Activated T-helper 1 cell treated with anti-CD3 and anti-CD28 coated beads, Interleukin-2, amount 50 U/mL, for 16 hours (primary cell): ENCODE measurements around the gene PKDCC.

Experiments used
- DNase-seq, 2 donors: peaks; one replicate each; pipeline ENCODE4 v3.0.0-alpha.2; 2020; ENCODE audit warnings: low read depth in 1 of 2, low spot score in 1 of 2

Gene PKDCC

GRCh38 chr2:42047488-42048298, at the start of gene PKDCC:
Gene PKDCC (plus strand): TSS chr2:42048021. CDS start chr2:42048200, 179 bp downstream.
- DNase-seq, result no peak

- no peak for DNase-seq
Observed at GRCh38 chr2:41998186-41999127, 49.4 kb upstream of the PKDCC start.

- DNase-seq, result no peak
Observed at GRCh38 chr2:41999128-41999480, 48.7 kb upstream of the PKDCC start.

GRCh38 chr2:41999592-42000281, 48.1 kb upstream of the PKDCC start:
- DNase-seq, result no peak

- no peak for DNase-seq
Observed at GRCh38 chr2:42001711-42002201, 46.1 kb upstream of the PKDCC start.

- DNase-seq, result no peak
Observed at GRCh38 chr2:42007551-42007950, 40.3 kb upstream of the PKDCC start.

GRCh38 chr2:42008241-42008921, 39.4 kb upstream of the PKDCC start:
- DNase-seq, result no peak

GRCh38 chr2:42009657-42010580, 37.9 kb upstream of the PKDCC start:
- no peak for DNase-seq

- DNase-seq, result no peak
Observed at GRCh38 chr2:42010743-42011298, 37.0 kb upstream of the PKDCC start.

GRCh38 chr2:42012137-42012536, 35.7 kb upstream of the PKDCC start:
- DNase-seq, result no peak

GRCh38 chr2:42012651-42013050, 35.2 kb upstream of the PKDCC start:
- no peak for DNase-seq

- no peak for DNase-seq
Observed at GRCh38 chr2:42013409-42013808, 34.4 kb upstream of the PKDCC start.

GRCh38 chr2:42021464-42021863, 26.4 kb upstream of the PKDCC start:
- no peak for DNase-seq

GRCh38 chr2:42025151-42025582, 22.7 kb upstream of the PKDCC start:
- DNase-seq, result no peak

GRCh38 chr2:42026272-42026671, 21.5 kb upstream of the PKDCC start:
- no peak for DNase-seq

GRCh38 chr2:42028571-42029148, 19.2 kb upstream of the PKDCC start:
- no peak for DNase-seq

GRCh38 chr2:42029171-42029570, 18.6 kb upstream of the PKDCC start:
- DNase-seq, result no peak

- no peak for DNase-seq
Observed at GRCh38 chr2:42029639-42030199, 18.1 kb upstream of the PKDCC start.
